HepG2 (cell line): ENCODE data around the gene WNK2. TPM values are rescaled to one million over a fixed set of nuclear protein-coding genes. Genes with fewer than 3 reads are reported as not detected.

Source experiments
- ATAC-seq: fragments of 200-7000 bp; cut with Tn5 transposase; 3 replicates; pipeline ENCODE4 v1.9.1; 2020; ENCODE audit warnings: mild to moderate bottlenecking, moderate library complexity
- BruUV-seq: library from RNA; stranded (reverse); fragments of 400-500 nt; replicated peaks from 2 replicates; lab custom pipeline; 2021; lab: Mats Ljungman, UMichigan
- CTCF ChIA-PET: fragments of 300-600 bp; formaldehyde crosslinking; extraction: SDS; loops from one replicate; lab custom pipeline; 2021; ENCODE audit warnings: low total read pairs, inconsistent platforms, low intra/inter-chr PET ratio; lab: Yijun Ruan, JAX
- POLR2A ChIA-PET: fragments of 350-600 bp; sonication (Branson Sonifier 250); formaldehyde crosslinking; loops from one replicate; lab custom pipeline; 2020; ENCODE audit warnings: antibody characterized with exemption, inconsistent platforms; lab: Yijun Ruan, JAX
- DNase-seq: peaks from one replicate; pipeline ENCODE4 v3.0.0-alpha.2; 2015; ENCODE audit warnings: low spot score
- FAIRE-seq: peaks from 3 replicates; lab custom pipeline; 2011; peaks lifted over from hg19 to GRCh38; lab: Jason Lieb, UNC
- H2AFZ ChIP-seq: one replicate; pipeline ENCODE4 v1.6.1; 2011; ENCODE audit warnings: low read length, inconsistent platforms
- H3K27ac ChIP-seq: fragments of 300-600 bp; 3 replicates; pipeline ENCODE4 v1.8.0; 2011; ENCODE audit warnings: mixed run types, mild to moderate bottlenecking, mixed read lengths, low read length, inconsistent platforms; ENCODE audit not compliant: insufficient read depth; ENCODE audit errors: extremely low read length
- H3K27me3 ChIP-seq, 2 experiments: fragments of 200-600 bp in 1 of 2; 2 replicates in 1 of 2; 3 replicates in 1 of 2; pipeline versions ENCODE4 v1.6.0 to v1.8.0; 2011; ENCODE audit warnings: low read length in 2 of 2, mild to moderate bottlenecking in 2 of 2, moderate library complexity in 2 of 2, inconsistent platforms in 1 of 2; ENCODE audit not compliant: insufficient read depth in 2 of 2, control insufficient read depth in 1 of 2
- H3K36me3 ChIP-seq, 2 experiments: fragments of 200-600 bp in 1 of 2; replicated peaks in 1 of 2; 2 replicates in 1 of 2; 3 replicates in 1 of 2; pipeline versions ENCODE4 v1.5.1 to v1.8.0; 2011; ENCODE audit warnings: low read length in 2 of 2, inconsistent platforms in 1 of 2; ENCODE audit not compliant: insufficient read depth in 2 of 2, control insufficient read depth in 1 of 2
- H3K4me1 ChIP-seq: 2 replicates; pipeline ENCODE4 v1.5.1; 2012; ENCODE audit warnings: low read length, inconsistent platforms; ENCODE audit not compliant: insufficient read depth
- H3K4me2 ChIP-seq: 2 replicates; pipeline ENCODE4 v1.6.0; 2011; ENCODE audit warnings: low read depth, low read length, inconsistent platforms
- H3K4me3 ChIP-seq, 3 experiments: fragments of 200-600 bp in 1 of 3; sonication (generic), shearing (Covaris generic) in 1 of 3; replicated peaks in 1 of 3; 2 replicates each; pipeline ENCODE4 v1.5.1; 2011 to 2016; ENCODE audit warnings: low read length in 3 of 3, inconsistent platforms in 2 of 3, low read depth in 2 of 3, mild to moderate bottlenecking in 2 of 3, control low read depth in 1 of 3, mixed read lengths in 1 of 3; ENCODE audit not compliant: insufficient read depth in 1 of 3
- H3K79me2 ChIP-seq: one replicate; pipeline ENCODE4 v1.6.1; 2011; ENCODE audit warnings: low read length, inconsistent platforms; ENCODE audit not compliant: insufficient read depth
- H3K9ac ChIP-seq: 2 replicates; pipeline ENCODE4 v1.6.0; 2011; ENCODE audit warnings: mild to moderate bottlenecking, low read depth, low read length, inconsistent platforms; ENCODE audit not compliant: insufficient read depth
- H3K9me3 ChIP-seq: 2 replicates; pipeline ENCODE4 v1.5.1; 2012; ENCODE audit warnings: mild to moderate bottlenecking, low read length
- H4K20me1 ChIP-seq: 2 replicates; pipeline ENCODE4 v1.6.0; 2011; ENCODE audit warnings: inconsistent platforms, mild to moderate bottlenecking, low read length, moderate library complexity; ENCODE audit not compliant: insufficient read depth
- BCL6 ChIP-seq: IDR thresholded peaks from 2 replicates; pipeline ENCODE4 v1.6.1; 2016; ENCODE audit warnings: missing genetic modification reagents, missing compliant biosample characterization
- MNT ChIP-seq: fragments of 450-650 bp; IDR thresholded peaks from 2 replicates; pipeline ENCODE4 v1.6.1; 2016
- SIX4 ChIP-seq: sonication (generic); formaldehyde crosslinking; IDR thresholded peaks from 2 replicates; pipeline ENCODE4 v1.4.0; 2020; ENCODE audit warnings: missing genetic modification reagents
- ZNF687 ChIP-seq: sonication (generic); formaldehyde crosslinking; IDR thresholded peaks from 2 replicates; pipeline ENCODE4 v1.5.1; 2020; ENCODE audit warnings: mild to moderate bottlenecking, missing genetic modification reagents, moderate library complexity
- WGBS: methylation state at CpG from one replicate; pipeline ENCODE4 v1.1.6; 2017; ENCODE audit warnings: low lambda C conversion rate; 5-methylcytosine and 5-hydroxymethylcytosine counted together
- in situ Hi-C: cut with HindIII; loops from 2 replicates; pipeline ENCODE4 v1.10.0; 2017; ENCODE audit warnings: low pct_unique_long_range_greater_than_20kb; ENCODE audit not compliant: extremely low pct_ligation_motif_present
- intact Hi-C: fragments of 100-400 bp; cut with micrococcal nuclease; formaldehyde crosslinking; loops from one replicate; pipeline ENCODE4 v1.10.0; 2022; ENCODE audit not compliant: unreplicated experiment
- polyA plus RNA-seq, 8 experiments: library from polyadenylated mRNA; depleted of rRNA in 3 of 8; stranded (reverse) in 7 of 8; unstranded in 1 of 8; fragments of >200 nt; fragmentation: Illumina TruSeq in 4 of 8; extraction: Trizol in 4 of 8; gene quantifications; 2 replicates each; pipeline versions ENCODE4 v1.2.1 to v1.2.3, GENCODE V29; 2011 to 2016; ENCODE audit warnings: low read depth in 4 of 8, missing spikeins in 1 of 8, mixed read lengths in 1 of 8; ENCODE audit not compliant: insufficient read depth in 1 of 8
- total RNA-seq, 5 experiments: library from RNA; depleted of rRNA; stranded (reverse); fragments of >200 nt; fragmentation: Illumina TruSeq; extraction: Trizol; gene quantifications; 2 replicates each; pipeline ENCODE4 v1.2.3, GENCODE V29; 2016; ENCODE audit warnings: low read depth in 1 of 5

Gene WNK2
- total and polyA plus RNA-seq, 2 of the 13 experiments (the other 11 are each of a cell fraction or from before 2014, with no cell fraction given), result 10.5 to 12.0 TPM

- Histone ChIP-seq H3K79me2 (no peaks in the 10 kb centered on the region), H4K20me1 (no peaks in the 10 kb centered on the region), H2AFZ (no peak overlapping the region), H3K4me2 (no peak overlapping the region), H3K27ac (no peak overlapping the region), H3K4me1 (peaks cover 23% of the 10 kb centered on the region), H3K9me3 (no peaks in the 10 kb centered on the region), H3K4me3 (no peak overlapping the region), H3K36me3 (no peaks in the 10 kb centered on the region), H3K9ac (no peak overlapping the region), H3K27me3 (peaks cover 5 to 36% of the 10 kb centered on the region in 2 experiments)
- intact Hi-C loops, result no loop called here
- in situ Hi-C loops, result loop anchor here (25.0 kb wide), 1 partner anchor 264 kb away; no protein-coding TSS in a partner anchor
- no peak for DNase-seq
- BruUV-seq, result no TSS peak
- ChIA-PET CTCF (no interaction called here), POLR2A (no interaction called here)
- WGBS, result 51% methylated on average over 13 of the region's 20 CpGs
- no peak for FAIRE-seq
- ATAC-seq, result no peak
- TF ChIP-seq BCL6 (CRISPR knock-in tag) (peak; percentile 41; the same call in 1 of the 2 replicates), ZNF687 (CRISPR knock-in tag) (0 out of 2 replicates have a peak, but pooled peaks have one; percentile 12), MNT (peak; percentile 29; the same call in 1 of the 2 replicates), SIX4 (CRISPR knock-in tag) (no peak)
These were observed 11.1 kb upstream of the WNK2 start for GRCh38 chr9:93172666-93173364.
